CD4-positive, alpha-beta T cell treated with Interleukin-6 for 4 hours (primary cell): Measurements from ENCODE around the gene UCP2.
"Not testable (repeated sequence)": the region's sequence is repeated elsewhere in the genome, so short reads cannot be mapped to it uniquely, and the experiment has no call there.

ENCODE experiments used
- DNase-seq: peaks from one replicate; pipeline ENCODE4 v3.0.0-alpha.2; 2020; ENCODE audit warnings: mixed read lengths

The UCP2 gene

GRCh38 chr11:73939096-73939495 is 43.5 kb downstream of the UCP2 start:
- no peak for DNase-seq

- not testable (repeated sequence) for DNase-seq
Observed at GRCh38 chr11:73936047-73936446, 46.6 kb downstream of the UCP2 start.

GRCh38 chr11:73932781-73933180 is 49.9 kb downstream of the UCP2 start:
- no peak for DNase-seq

GRCh38 chr11:73931951-73932350 is 50.7 kb downstream of the UCP2 start:
- no peak for DNase-seq

GRCh38 chr11:73931039-73931645 is 51.5 kb downstream of the UCP2 start:
- DNase-seq, result peak; percentile 4

- no peak for DNase-seq
Observed at GRCh38 chr11:73929388-73929787, 53.3 kb downstream of the UCP2 start.
